KMS-11 (cell line): ENCODE measurements around the gene LRRC56.

Experiments used
- H2AFZ ChIP-seq: fragments of 200-600 bp; sonication (generic); 2 replicates; pipeline ENCODE4 v1.6.1; 2016; ENCODE audit warnings: antibody characterized with exemption, mixed run types, low read depth
- H3K27ac ChIP-seq: fragments of 200-600 bp; sonication (generic); 2 replicates; pipeline ENCODE4 v1.6.1; 2016; ENCODE audit warnings: mild to moderate bottlenecking, mixed run types
- H3K27me3 ChIP-seq: fragments of 200-600 bp; sonication (generic); 2 replicates; pipeline ENCODE4 v1.6.1; 2017; ENCODE audit warnings: mild to moderate bottlenecking, low read depth, mixed run types, moderate library complexity; ENCODE audit not compliant: insufficient read depth
- H3K36me3 ChIP-seq: fragments of 200-600 bp; sonication (generic); 2 replicates; pipeline ENCODE4 v1.6.1; 2017; ENCODE audit warnings: mild to moderate bottlenecking, mixed run types; ENCODE audit not compliant: insufficient read depth
- H3K4me1 ChIP-seq: fragments of 200-600 bp; sonication (generic); 2 replicates; pipeline ENCODE4 v1.6.1; 2016; ENCODE audit warnings: mild to moderate bottlenecking, low read depth, mixed run types; ENCODE audit not compliant: poor library complexity, severe bottlenecking
- H3K4me2 ChIP-seq: fragments of 200-600 bp; sonication (generic); 2 replicates; pipeline ENCODE4 v1.7.0; 2016; ENCODE audit warnings: mild to moderate bottlenecking, mixed run types
- H3K4me3 ChIP-seq: fragments of 200-600 bp; sonication (generic); IDR thresholded peaks from 2 replicates; pipeline ENCODE4 v1.6.1; 2017; ENCODE audit warnings: low read depth, low read length, mixed read lengths; ENCODE audit not compliant: insufficient read depth
- H3K79me2 ChIP-seq: fragments of 200-600 bp; sonication (generic); 2 replicates; pipeline ENCODE4 v1.6.1; 2016; ENCODE audit warnings: low read depth, mixed run types; ENCODE audit not compliant: insufficient read depth
- H3K9ac ChIP-seq: fragments of 200-600 bp; sonication (generic); 2 replicates; pipeline ENCODE4 v1.6.1; 2016; ENCODE audit warnings: mild to moderate bottlenecking, mixed run types
- H4K20me1 ChIP-seq: fragments of 200-600 bp; sonication (generic); 2 replicates; pipeline ENCODE4 v1.6.1; 2016; ENCODE audit warnings: mild to moderate bottlenecking, mixed run types; ENCODE audit not compliant: insufficient read depth
- TF ChIP-seq, protein P1 (sequence below): fragments of 200-600 bp; sonication (generic); conservative IDR thresholded peaks from 2 replicates; pipeline ENCODE4 v1.6.1; 2017; ENCODE audit warnings: low read depth, mild to moderate bottlenecking, antibody characterized with exemption, low read length, moderate library complexity, mixed read lengths

Gene LRRC56

DNA sequence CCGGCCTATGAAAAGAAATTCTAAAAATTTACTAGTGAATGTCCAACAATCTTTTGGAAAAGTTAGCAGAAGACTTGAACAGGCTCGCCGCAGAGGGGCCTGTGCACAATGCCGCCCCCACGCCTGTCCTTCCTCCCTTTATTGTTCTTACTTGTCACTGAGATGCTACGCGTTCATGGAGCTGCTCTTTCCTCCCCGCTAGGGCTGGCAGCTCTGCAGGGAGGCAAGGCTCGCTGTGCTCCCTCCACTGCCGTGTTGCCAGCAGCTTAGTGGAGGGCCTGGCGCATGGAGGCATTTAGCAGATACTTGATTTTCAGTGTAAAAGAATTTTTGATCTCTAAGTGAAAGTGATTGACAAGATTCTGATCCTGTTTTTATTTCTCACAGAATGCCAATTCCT is 53.7 kb downstream of the LRRC56 start:
- H3K79me2 ChIP-seq = peaks cover 15% of the 10 kb centered on the region; the same call in 1 of the 2 replicates
- H3K36me3 ChIP-seq = peaks cover 6% of the 10 kb centered on the region; the same call in 1 of the 2 replicates
- no peaks in the 10 kb centered on the region for H4K20me1 ChIP-seq

DNA sequence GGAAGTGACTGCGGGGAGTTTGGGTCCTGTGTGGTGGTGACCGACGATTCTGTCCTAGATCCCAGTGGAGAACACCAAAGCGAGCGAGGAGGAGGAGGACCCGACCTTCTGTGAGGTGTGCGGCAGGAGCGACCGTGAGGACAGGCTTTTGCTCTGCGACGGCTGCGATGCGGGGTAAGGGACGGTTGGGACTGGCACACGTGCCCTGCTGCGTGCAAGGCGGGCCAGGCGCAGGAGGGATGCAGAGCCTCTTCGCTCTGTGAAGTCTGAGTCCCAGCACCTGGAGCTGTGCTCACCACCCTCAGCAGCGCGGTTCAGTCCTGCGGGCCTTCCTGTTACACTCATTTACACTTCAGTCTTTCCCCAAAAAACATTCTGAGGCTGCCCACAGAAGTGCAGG is 55.2 kb downstream of the LRRC56 start:
- H2AFZ ChIP-seq = no peak overlapping the region
- no peak overlapping the region for H3K4me2 ChIP-seq
- TF ChIP-seq, protein P1, sequence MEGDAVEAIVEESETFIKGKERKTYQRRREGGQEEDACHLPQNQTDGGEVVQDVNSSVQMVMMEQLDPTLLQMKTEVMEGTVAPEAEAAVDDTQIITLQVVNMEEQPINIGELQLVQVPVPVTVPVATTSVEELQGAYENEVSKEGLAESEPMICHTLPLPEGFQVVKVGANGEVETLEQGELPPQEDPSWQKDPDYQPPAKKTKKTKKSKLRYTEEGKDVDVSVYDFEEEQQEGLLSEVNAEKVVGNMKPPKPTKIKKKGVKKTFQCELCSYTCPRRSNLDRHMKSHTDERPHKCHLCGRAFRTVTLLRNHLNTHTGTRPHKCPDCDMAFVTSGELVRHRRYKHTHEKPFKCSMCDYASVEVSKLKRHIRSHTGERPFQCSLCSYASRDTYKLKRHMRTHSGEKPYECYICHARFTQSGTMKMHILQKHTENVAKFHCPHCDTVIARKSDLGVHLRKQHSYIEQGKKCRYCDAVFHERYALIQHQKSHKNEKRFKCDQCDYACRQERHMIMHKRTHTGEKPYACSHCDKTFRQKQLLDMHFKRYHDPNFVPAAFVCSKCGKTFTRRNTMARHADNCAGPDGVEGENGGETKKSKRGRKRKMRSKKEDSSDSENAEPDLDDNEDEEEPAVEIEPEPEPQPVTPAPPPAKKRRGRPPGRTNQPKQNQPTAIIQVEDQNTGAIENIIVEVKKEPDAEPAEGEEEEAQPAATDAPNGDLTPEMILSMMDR = no peak
- H3K36me3 ChIP-seq = peaks cover 6% of the 10 kb centered on the region; the same call in 1 of the 2 replicates
- H3K4me1 ChIP-seq = peaks cover 34% of the 10 kb centered on the region
- no peaks in the 10 kb centered on the region for H3K27me3 ChIP-seq
- H3K79me2 ChIP-seq = peaks cover 9% of the 10 kb centered on the region; the same call in 1 of the 2 replicates
- H4K20me1 ChIP-seq = no peaks in the 10 kb centered on the region
- no peak overlapping the region for H3K9ac ChIP-seq
- H3K27ac ChIP-seq = no peak overlapping the region
- H3K4me3 ChIP-seq = no peak overlapping the region

More for the DNA sequence above, 53.7 kb downstream of the LRRC56 start:
- H3K27me3 ChIP-seq = no peaks in the 10 kb centered on the region
- TF ChIP-seq, protein P1 = no peak
- no peak overlapping the region for H3K9ac ChIP-seq
- no peak overlapping the region for H3K4me3 ChIP-seq
- H3K4me2 ChIP-seq = no peak overlapping the region
- H2AFZ ChIP-seq = no peak overlapping the region
- no peak overlapping the region for H3K27ac ChIP-seq
- H3K4me1 ChIP-seq = peaks cover 39% of the 10 kb centered on the region

- Histone ChIP-seq H3K27me3 (no peaks in the 10 kb centered on the region), H3K36me3 (peaks cover 6% of the 10 kb centered on the region; the same call in 1 of the 2 replicates), H3K4me2 (no peak overlapping the region), H3K4me3 (no peak overlapping the region), H3K27ac (no peak overlapping the region), H2AFZ (no peak overlapping the region), H3K9ac (no peak overlapping the region), H3K4me1 (peaks cover 31% of the 10 kb centered on the region), H3K79me2 (peaks cover 9% of the 10 kb centered on the region; the same call in 1 of the 2 replicates), H4K20me1 (no peaks in the 10 kb centered on the region)
- TF ChIP-seq, protein P1 = no peak
Observed at GRCh38 chr11:592918-593317, 55.6 kb downstream of the LRRC56 start.

DNA sequence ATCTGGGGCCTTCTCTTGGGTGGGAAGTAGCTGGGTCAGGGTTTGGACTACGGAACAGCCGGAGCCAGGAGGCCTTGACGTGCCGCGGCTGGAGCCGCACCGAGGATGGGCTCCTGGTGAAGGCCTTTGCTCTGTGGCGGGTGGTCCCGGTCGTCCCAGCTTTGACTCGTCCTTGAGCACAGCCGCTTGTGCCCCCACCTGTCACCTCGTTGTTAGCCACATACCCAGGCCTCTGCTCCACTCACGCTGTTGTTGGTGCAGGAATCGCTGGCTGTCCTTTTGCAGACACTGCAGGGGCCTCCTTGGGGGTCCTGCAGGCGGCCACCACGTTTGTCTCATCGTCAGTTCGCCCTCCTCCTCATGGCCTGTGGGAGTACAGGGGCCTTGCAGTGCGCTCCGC is 56.0 kb downstream of the LRRC56 start:
- Histone ChIP-seq H3K4me3 (no peak overlapping the region), H4K20me1 (no peaks in the 10 kb centered on the region), H3K9ac (no peak overlapping the region), H3K27ac (no peak overlapping the region), H3K27me3 (no peaks in the 10 kb centered on the region), H3K4me2 (no peak overlapping the region), H3K36me3 (peaks cover 6% of the 10 kb centered on the region; the same call in 1 of the 2 replicates), H2AFZ (no peak overlapping the region), H3K79me2 (peaks cover 9% of the 10 kb centered on the region; the same call in 1 of the 2 replicates), H3K4me1 (peaks cover 27% of the 10 kb centered on the region)
- TF ChIP-seq, protein P1 = no peak
